ENCODE measurements around the gene UACA.

Gene UACA

DNA sequence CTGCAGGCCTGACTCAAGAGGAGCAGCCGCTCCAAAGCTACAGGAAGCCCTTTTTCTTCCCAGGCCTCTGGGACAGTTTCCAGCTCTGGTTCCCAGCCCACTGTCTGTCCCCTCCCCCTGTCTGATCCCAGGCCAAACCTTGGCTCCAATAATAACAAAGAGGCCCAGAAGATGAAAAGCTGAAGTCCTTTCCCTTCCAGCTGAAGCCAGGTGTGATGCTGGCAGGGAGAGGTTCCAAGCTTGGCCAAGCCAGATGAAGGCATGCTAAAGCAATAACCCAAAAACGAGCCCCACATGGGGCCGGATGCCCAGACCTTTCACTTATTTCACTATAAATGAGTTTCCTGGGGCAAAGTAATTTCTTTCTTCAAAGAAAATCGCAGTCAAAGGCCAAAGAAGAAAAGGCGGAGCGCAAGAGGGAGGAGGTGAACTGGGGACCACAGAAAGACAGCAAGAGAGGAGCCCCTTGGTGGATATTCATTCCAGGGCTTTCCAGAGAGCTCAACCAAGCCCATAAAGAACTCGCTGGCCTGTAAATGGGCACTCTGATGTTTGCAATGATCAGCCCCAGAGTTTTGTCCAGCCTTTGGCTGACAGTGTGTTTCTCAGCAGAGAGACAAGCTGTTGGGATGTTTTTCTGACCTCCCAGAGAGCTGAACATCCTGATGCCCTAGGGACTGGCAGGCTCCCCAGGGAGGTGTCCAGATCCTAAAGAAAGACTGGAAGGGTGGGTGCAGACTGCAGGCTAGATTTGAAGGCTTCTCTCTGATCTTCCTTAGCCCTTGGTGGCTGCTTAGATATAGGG lies 157.6 kb downstream of the UACA start:
- Histone ChIP-seq H4K20me1 (ENCODE audit: insufficient read depth, low read length) (no peaks in the 10 kb centered on the region), H2AFZ (ENCODE audit: low read depth, low read length) (no peak overlapping the region), H3K79me2 (ENCODE audit: low read length) (no peaks in the 10 kb centered on the region), H3K27ac (ENCODE audit: low read length) (no peak overlapping the region), H3K9me3 (ENCODE audit: insufficient read depth, low read length) (no peaks in the 10 kb centered on the region), H3K36me3 (replicated peaks; ENCODE audit: low read depth, low read length) (no peaks in the 10 kb centered on the region), H3K9ac (ENCODE audit: low read length) (no peak overlapping the region), H3K4me1 (ENCODE audit: low read length) (no peaks in the 10 kb centered on the region), H3K27me3 (ENCODE audit: low read depth, low read length) (peaks cover 25% of the 10 kb centered on the region), H3K4me3 (ENCODE audit: low read length) (no peak overlapping the region), H3K4me2 (ENCODE audit: low read length) (no peak overlapping the region)
- TF ChIP-seq EZH2phosphoT487 (IDR thresholded peaks at IDR 0.05; ENCODE audit: low read depth) (no peak), CTCF (IDR thresholded peaks at IDR 0.05; ENCODE audit: low read depth, low read length) (no peak)

- H4K20me1 ChIP-seq (ENCODE audit: insufficient read depth, low read length) = no peaks in the 10 kb centered on the region
- no peaks in the 10 kb centered on the region for H3K36me3 ChIP-seq (replicated peaks; ENCODE audit: low read depth, low read length)
- no peak overlapping the region for H2AFZ ChIP-seq (ENCODE audit: low read depth, low read length)
- no peak overlapping the region for H3K9ac ChIP-seq (ENCODE audit: low read length)
- no peaks in the 10 kb centered on the region for H3K9me3 ChIP-seq (ENCODE audit: insufficient read depth, low read length)
- H3K27ac ChIP-seq (ENCODE audit: low read length) = no peak overlapping the region
- no peak overlapping the region for H3K4me2 ChIP-seq (ENCODE audit: low read length)
- no peaks in the 10 kb centered on the region for H3K79me2 ChIP-seq (ENCODE audit: low read length)
- peaks cover 21% of the 10 kb centered on the region for H3K27me3 ChIP-seq (ENCODE audit: low read depth, low read length)
- TF ChIP-seq EZH2phosphoT487 (IDR thresholded peaks at IDR 0.05; ENCODE audit: low read depth) (no peak), CTCF (IDR thresholded peaks at IDR 0.05; ENCODE audit: low read depth, low read length) (no peak)
- H3K4me1 ChIP-seq (ENCODE audit: low read length) = no peaks in the 10 kb centered on the region
- no peak overlapping the region for H3K4me3 ChIP-seq (ENCODE audit: low read length)
Measured at GRCh38 chr15:70604666-70605315, 158.6 kb downstream of the UACA start.

Data from OCI-LY3 (cell line).